Measurements from ENCODE around the gene ENG. TPM values are rescaled to one million over a fixed set of nuclear protein-coding genes. Genes with fewer than 3 reads are reported as not detected.
A peak's percentile ranks its signal among the peaks of the same experiment; 100 is the strongest.
"Not testable (repeated sequence)": the region's sequence is repeated elsewhere in the genome, so short reads cannot be mapped to it uniquely, and the experiment has no call there.

Gene ENG
- total RNA-seq = 34.0 and 51.6 TPM in 2 replicates

DNA sequence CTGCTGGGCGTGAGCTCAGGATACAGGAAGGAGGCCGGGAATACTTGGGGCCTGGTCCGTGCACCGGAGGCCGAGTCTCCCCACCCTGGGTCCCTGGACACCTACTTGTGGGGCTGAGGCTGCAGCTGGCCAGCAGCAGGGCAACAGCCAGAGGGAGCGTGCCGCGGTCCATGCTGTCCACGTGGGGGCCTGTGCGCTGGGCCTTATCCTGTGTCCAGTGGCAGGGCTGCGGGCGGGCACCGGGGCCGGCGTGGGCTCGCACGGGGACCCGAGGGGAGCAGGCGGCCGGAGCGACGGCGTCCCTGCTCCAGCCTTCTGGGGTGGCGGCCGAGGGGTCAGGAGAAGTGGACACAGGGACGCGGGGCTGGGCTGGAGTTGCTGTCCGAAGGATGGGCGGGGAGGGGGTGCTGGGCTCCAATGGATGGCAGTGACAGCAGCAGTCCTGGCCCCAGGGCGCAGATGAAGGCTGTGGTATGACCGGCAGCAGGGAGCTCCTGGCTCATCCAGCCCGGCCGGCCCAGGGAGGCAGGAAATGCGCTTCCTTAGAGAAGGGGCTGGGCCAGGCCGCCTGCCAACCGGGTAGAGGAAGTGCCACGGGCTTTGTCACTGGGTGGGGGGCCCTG, at the start of gene ENG:
Gene ENG, minus strand, starts transcription at position 475 of the 623 bp plus-strand sequence. Its CDS starts 303 bp downstream, at position 172.
- DNase-seq (ENCODE audit: low read depth in 2 of 2) = peak; percentile 83 to 86

DNA sequence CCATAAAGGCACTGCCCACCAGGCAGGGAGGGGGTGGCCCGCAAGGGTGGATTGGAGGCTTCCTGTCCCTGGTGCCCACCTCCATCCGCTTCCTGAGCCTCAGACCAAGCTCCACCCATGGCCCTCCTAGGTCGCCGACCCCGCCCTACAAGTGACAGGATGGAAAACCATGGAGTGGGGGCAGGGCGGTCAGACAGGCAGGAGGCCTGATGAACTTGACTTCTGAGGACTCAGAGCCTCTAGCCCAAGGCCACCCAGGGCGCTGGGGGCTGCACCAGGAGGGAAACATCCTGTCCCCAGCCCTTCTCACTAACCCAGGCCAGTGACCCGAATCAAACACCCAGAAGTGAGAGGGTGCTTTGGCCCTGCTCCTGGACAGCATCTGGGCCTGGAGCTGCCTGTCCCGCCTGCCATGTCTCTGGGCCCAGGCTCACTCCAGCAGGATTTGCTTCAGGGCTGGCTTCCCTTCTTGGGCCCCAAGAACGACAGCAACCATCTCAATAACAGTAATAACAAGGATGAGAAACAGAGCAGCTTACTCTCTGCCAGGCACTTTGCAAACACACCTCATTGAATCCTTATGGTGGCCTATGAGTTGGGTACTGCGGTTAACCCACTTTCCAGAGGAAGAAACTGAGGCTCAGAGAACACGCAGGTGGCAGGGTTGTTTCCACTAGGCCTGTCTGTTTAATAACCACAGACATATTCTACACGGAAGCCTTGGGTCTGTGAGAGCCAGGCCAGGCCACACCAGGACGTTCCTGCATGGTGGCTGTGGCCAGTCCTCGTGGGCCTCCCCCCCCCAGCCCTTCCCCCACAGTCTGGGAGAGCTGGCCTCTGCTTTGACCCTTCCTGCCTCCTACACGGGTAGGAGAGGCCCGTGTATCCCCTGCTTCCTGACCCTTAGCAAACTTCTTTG, 49.4 kb upstream of the ENG start:
- peak in 1 of 2 donors; percentile 74 for DNase-seq (ENCODE audit: low read depth in 2 of 2)

DNA sequence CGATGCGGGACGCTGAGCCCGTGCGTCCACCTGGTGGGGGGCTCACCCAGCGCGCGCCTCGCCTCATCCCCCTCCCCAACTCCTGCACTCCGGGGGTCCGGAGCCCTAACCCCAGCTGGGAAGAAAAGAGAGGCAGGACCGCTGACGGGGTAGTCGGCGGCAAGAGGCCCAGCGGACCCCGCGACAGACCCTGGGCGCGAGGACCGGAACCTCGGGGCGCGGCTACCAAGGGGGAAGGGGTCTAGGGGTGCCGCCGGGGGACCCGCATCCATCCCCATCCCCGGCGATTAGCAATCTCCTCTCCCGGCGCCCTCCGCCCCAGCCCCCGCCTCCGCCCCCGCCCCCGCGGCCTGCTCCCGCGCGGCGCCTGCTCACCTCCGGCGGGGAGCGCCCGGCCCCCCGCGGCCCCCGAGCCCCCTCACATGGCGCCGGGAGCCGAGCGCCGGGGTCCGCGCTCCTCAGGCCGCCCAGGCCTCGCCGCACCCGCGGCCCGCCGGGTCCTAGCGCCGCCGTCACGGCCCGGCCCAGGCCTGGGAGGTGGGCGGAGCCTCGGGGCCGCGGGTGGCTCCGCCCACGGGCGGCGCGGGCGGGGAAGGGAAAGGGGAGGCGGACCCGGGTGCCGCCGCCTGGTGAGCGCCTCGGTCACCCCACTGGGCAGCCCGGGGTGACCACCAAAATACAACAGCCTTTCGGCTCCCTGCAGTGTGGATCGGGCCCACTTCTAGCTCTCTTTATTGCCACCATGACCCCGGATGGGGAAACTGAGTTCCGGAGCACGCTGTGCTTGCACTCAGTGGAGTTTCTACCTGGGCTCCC, 44.9 kb upstream of the ENG start, which contains the start of gene ST6GALNAC6:
Gene ST6GALNAC6, minus strand, starts transcription at position 476 of the 816 bp plus-strand sequence. CDS start 1,622 bp downstream, outside the sequence.
- DNase-seq (ENCODE audit: low read depth in 2 of 2) = peak; percentile 78 to 82

DNA sequence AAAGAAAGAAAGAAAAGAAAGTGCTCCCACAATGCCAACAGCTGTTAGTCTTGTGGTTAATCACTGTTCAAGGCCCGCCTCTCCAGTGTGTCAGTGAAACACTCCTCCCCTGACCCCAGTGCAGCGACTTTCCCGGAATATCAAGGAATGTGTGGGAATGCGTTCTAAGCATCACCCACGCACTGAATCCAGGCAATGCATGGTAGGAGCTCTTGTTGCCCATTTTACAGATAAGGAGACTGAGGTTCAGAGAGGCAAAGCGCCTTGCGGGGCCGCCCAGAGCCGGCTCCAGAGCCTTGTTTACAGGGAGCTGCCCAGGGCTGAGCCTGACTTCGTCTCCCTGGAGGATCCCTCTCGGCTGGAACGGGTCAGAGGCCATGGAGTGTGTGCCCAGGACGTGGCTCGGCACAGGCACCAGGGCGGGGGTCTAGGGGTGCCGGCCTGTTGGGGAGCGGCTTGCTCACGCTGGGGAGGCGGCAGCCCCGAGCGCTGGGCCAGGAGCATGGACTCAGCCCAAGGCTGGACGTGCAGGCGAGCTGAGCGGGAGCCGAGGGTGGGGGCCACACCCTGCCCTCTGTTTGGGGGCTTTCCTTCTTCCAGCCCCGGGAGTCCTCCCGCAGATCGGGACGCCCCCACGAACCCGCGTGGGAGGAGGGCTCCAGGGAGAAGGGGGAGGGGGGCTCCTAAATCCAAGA, 44.1 kb upstream of the ENG start:
- peak; percentile 55 to 82 for DNase-seq (ENCODE audit: low read depth in 2 of 2)

DNA sequence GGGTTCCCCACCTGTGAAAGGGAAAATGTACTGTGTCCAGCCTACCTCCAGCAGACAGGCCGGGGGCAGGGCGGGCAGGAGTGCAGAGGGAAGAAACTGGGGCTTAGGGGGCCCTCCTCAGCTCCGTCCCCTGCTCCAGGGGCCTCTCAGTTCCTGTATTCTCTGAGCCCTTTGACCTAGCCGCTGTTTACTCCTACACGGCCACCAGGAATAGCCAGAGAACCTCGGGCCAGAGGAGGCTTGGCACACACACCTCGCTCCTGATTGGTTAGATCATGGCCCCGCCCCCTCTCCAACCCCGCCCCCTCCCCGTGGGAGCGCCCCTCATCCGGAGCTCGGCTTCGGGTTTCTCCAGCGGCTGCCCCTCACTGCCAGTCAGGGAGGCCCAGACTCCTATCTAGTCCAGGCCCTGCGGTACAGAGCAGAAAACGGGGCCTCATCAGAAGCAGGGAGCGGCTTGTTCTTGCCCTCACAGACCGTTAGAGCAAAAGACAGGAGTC, 42.8 kb upstream of the ENG start:
- DNase-seq (ENCODE audit: low read depth in 2 of 2) = peak; percentile 70 to 86

DNA sequence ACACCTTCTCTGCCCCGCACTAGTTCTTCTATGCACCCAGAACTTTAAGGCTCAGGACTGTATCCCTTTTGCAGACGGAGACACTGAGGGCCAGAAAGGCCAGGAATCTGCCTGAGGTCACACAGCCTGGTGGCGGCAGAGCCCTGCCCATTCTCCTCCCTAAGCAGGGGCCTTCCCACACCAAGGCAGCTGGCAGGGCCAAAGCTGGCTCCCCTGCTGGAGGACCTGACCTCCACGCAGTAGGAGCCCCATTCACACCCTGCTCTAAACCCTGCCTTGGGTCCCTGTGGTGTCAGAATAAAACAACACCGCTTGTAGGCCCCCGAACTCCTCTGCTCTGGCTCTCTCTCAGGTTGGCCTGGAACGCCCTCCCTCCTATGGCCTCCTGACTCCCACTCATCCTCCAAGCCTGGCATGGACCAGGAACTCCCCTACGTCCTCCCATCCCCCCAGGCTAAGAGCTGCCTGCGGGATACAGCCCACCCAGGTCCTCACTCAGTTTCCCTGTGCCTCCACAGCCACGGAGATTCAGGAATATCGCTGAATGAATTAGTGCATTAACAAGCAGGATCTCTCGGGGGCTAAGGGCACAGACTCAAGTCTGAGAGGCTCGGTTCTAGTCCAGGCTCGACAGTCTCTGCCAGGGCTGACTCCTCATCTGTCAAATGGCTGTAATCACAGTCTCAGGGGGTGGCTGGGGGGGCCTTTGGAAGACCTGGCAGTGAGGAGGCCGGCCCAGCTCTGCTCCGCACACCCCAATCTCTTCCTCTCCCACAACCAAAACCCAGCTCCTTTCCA, 42.1 kb upstream of the ENG start:
- no peak for DNase-seq (ENCODE audit: low read depth in 2 of 2)

DNA sequence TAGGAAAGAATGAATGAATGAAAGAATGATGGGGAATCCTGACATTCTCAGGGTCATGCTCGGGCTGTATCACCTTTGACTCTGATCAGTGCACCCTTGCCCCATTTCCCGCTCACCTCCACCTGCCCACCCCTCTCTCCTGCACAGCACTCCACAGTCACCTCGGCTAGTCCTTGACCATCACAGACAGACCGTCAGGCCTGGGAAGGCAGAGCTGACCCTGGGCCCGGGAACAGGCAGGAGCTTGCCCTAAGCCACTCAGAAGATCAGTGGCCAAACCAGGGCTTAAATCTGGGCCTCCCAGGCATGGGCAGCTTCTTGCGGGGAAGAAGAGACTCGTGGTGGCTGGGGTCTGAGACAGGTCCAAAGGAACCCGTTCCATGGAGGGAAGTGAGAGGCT, 41.4 kb upstream of the ENG start:
- no peak for DNase-seq (ENCODE audit: low read depth in 2 of 2)

DNA sequence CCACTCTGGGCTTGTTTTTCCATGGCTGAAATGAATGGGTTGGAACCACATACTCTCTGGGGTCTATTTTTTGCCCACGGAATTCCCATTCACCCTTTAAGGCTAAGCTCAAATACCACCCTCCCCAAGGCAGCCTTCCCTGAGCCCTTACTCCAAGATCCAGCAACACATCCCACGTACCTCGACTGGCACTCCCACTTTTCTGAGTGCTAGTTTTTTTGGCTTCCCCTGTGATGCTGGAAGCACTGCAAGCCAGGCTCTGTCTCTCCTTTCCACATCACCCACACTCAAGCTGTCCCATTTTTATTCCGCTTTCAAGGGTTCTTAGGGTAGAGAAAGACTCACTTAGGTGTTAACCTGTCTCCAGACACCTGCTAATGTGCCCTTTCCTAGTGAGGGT, 38.9 kb upstream of the ENG start:
- no peak for DNase-seq (ENCODE audit: low read depth in 2 of 2)

DNA sequence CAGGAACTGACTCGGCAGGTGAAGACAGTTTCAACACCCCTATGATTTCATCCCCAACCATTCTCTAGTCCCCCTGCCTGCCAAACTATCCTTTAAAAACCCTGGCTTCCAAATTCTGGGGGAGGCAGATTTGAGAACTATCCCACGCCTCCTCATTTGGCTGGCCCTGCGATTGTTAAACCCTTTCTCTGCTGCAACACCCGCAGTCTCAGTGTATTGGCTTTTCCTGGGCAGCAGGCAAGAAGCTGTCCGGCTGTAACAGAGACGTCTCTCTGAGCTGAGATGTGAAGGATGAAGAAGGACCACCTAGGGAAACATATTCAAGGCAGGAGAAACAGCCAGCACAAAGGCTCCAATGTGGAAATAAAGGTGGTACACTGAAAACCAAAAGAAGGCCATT, 38.4 kb upstream of the ENG start:
- no peak for DNase-seq (ENCODE audit: low read depth in 2 of 2)

DNA sequence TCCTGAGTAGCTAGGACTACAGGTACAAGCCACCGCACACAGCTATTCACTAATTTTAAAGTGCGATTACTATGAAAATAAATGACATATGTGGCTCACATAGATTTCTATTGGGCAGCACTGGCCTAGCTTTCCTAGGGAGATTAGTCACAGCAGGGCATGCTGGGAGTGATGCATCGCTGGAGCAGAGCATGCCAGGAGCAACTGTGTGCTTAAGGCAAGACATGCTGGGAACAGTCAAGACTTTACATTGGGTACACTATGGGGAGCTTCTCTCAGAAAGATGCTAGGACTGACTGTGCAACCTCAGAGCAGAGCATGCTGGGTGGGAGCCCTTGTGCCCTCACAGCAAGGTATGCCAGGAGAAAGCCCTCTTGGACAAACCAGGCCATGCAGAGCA, 35.6 kb upstream of the ENG start:
- DNase-seq (ENCODE audit: low read depth in 2 of 2) = no peak

DNA sequence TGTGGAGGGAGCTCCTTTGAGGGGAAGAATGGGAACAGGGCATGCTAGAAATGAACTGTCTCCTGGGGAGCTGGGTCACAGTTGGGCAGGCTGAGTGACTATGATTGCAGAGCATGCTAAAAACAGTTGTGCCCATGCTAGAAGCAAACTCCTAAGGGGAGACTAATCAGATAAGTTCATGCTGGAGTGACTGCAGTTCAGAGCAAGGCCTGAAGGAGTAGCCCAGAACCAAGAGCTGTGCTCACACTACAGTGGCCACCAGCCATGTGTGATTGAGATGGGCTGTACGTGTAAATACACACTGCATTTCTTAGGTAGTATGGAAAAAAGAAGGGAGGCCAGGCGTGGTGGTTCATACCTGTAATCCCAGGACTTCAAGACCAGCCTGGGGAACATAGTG, 33.3 kb upstream of the ENG start:
- no peak for DNase-seq (ENCODE audit: low read depth in 2 of 2)

DNA sequence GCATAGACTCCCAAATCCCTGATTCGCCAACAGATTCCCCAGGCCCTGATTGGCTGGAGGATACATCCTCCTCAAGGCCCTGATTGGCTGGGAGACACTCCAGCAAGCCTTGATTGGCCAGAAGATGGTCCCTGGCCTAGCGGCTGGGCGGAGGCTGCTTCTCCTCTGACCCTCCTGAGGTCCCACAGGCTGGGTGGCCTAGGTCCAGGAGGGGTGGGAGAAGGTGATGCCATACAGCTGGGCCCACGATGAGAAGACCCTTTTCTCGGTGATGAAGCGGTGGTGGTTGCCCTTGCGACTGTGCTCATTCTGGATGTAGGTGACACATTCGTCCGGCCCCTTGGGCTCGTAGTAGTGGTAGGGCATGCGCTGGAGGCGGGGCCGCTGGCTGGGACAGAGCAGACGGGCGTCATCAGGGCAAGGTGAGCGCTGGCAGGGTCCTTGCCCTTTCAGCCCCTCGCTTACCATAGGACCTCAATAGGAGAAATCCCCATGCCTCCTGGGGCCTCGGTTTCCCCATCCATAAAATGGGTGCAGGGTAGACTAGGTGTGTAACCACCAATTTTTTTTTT, 32.0 kb upstream of the ENG start:
- peak in 1 of 2 donors; percentile 21 for DNase-seq (ENCODE audit: low read depth in 2 of 2)

DNA sequence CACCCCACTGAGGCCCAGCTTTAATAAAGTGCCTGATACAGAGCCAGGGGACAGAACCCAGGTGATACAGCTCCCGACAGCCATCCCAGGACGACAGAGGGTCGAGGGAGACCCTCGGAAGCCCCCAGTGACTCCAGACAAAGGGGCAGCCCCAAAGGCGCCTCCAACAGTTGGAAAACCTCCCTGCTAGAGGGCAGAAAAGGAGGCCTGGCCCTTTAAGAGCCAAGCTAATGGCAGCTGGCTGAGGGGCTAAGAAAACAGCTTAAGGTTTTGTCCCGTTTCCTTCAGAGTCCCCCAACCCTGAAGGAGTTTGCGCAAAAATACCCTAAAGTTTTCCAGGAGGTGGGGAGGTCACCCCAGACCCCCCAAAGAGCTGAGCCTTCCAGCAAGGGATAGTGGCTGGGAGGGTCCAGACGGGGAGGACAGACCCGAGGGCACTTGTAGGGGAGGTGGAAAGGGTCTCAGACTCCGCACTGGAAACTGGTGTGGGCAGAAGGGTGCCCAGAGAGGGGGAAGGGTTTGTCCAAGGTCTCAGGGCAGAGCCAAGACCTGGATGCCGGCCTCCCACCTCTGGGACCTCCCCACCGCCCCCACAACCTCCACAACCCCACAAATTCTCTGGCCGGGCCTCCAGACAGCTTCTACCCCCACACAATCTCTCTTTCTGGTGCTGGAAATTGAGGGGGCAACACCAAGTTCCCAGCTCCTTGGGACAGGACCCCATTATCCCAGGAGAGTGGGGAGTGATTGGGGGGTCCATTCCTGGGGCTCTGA, 31.2 kb upstream of the ENG start:
- DNase-seq (ENCODE audit: low read depth in 2 of 2) = no peak

DNA sequence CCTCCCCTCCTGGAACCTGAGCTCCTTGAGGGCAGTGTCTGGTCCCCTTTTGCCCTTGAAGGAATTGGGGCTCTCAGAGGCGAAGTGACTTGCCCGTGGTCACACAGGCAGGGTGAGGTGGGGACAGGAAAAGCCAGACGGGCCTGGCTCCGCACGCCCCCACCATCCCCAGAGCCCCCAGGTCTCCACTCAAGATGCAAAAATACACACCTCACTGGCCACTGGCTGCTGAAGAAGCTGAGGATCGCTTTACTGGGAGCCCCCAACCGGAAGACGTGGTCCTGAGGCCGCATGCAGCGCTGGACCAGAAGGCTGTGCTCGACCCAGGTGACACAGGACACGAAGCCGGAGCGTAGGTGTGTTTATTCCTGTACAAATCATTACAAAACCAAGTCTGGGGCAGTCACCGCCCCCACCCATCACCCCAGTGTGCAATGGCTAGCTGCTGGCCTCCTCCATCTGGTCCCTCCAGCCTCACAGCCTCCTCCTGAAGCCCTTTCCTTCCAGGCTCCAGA, 30.6 kb upstream of the ENG start:
- no peak for DNase-seq (ENCODE audit: low read depth in 2 of 2)

DNA sequence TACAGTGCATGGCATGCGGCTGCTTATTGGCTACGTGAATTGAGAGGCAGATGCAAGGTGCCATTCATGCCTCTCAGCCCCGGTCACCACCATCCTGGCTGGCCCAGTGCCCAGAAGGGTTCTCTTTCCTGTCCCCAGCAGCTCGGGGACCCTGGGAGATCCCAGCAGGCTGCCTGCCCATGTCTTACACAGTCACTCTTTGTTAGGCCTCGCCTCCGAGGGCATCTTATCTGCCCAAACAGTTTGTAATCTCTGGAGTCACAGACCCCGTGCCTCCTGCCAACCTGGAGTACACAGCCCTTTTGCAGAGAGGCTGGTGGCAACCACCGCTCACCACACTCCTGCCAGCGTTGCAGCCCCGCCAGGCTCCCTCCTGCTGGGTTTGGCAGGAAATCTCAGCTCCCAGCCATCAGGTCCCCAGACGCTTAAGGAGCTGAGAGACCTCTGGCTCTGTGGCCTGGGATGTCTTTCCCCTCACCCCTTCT, 30.0 kb upstream of the ENG start:
- peak in 1 of 2 donors; percentile 22 for DNase-seq (ENCODE audit: low read depth in 2 of 2)

DNA sequence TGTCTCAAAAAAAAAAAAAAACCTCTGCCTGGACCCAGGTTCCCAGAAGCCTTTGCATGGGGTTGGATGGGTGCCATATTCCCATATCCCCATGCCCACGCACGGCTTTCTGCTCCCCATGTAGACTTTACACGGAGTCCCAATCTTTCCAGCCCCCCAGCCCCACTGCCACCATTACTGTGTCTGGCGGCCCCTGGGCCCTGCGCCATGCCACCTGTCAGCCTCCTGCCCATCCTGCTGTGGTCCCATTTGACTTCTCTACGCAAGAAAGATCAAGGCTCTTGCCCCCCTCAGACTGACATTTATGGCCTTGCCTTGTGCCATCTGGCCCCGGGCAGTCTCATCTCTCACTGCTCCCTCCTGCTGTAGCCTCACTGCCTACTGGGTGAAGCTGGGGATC, 29.5 kb upstream of the ENG start:
- no peak for DNase-seq (ENCODE audit: low read depth in 2 of 2)

DNA sequence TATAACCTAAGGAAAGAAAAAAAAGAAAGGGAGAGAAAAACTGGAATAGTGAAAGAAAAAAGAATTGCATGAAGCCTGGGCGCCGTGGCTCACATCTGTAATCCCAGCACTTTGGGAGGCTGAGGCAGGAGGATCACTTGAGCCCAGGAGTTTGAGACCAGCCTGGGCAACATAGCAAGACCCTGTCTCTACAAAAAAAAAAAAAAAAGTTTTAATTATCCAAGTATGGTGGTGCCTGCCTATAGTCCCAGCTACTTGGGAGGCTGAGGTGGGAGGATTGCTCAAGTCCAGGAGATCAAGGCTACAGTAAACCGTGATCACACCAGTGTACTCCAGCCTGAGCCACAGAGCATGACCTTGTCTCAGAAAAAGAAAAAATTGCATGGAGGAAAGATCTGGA, 27.3 kb upstream of the ENG start:
- DNase-seq (ENCODE audit: low read depth in 2 of 2) = not testable (repeated sequence)

DNA sequence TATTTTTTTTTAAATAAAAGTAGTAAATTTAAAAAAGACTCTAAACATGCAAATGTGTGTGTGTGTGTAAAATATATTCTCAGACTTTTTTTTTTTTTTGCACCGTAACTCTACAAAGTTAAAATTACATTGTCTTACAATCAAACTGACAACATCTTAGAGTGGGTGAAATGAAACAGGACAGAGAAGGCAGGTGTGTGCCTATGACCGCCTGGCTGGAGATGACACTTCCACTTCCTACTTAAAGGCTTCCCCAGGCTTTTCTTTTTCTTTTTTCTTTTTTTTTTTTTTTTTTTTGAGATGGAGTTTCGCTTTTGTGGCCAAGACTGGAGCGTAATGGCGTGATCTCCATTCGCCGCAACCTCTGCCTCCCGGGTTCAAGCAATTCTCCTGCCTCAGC, 25.7 kb upstream of the ENG start:
- DNase-seq (ENCODE audit: low read depth in 2 of 2) = no peak
